PC-3 (cell line): Measurements from ENCODE around the gene AOPEP.

Experiments used
- CTCF ChIP-seq: fragments of 300-600 bp; sonication (generic); conservative IDR thresholded peaks from 2 replicates; pipeline ENCODE4 v1.5.1; 2017; ENCODE audit warnings: antibody characterized with exemption, low read depth, mild to moderate bottlenecking, low read length
- EZH2phosphoT487 ChIP-seq: fragments of 300-600 bp; sonication (generic); IDR thresholded peaks from 2 replicates; pipeline ENCODE4 v1.6.1; 2018; ENCODE audit warnings: mild to moderate bottlenecking, antibody characterized with exemption, low read length, borderline replicate concordance

DNA sequence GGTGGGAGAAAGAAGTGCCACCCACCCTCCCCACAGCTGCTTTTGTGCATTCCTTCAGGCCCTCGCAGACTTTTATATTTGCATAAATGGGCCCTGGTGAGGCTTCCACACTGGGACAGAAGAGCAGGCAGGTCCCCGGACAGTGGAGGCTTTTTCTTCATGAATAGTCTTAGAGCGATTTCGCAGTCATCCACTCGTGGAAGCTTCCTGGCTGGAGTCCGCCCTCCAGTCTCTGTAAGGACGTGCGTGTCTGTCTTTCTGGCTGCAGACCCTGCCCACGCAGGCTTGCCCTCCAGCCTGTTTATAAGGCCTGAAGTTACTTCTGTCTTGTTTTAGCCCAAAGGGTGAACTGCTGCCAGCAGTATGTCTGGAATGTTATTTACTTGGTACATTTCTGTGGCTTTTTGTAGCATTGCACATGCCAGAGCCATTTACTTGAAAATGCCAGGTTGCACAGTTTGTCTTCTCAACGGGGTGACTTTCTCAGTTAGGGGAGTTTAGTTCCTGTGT is 195.7 kb downstream of the AOPEP start:
- TF ChIP-seq CTCF = no peak
- TF ChIP-seq EZH2phosphoT487 = no peak
